PC-3 (cell line): Measurements from ENCODE around the gene PRDM2.

ENCODE experiments used
- CTCF ChIP-seq: fragments of 300-600 bp; sonication (generic); conservative IDR thresholded peaks from 2 replicates; pipeline ENCODE4 v1.5.1; 2017; ENCODE audit warnings: antibody characterized with exemption, low read depth, mild to moderate bottlenecking, low read length
- EZH2 ChIP-seq: fragments of 300-600 bp; sonication (generic); IDR thresholded peaks from one replicate; pipeline ENCODE4 v1.6.1; 2017; ENCODE audit warnings: antibody characterized with exemption, mild to moderate bottlenecking, low read length; ENCODE audit not compliant: unreplicated experiment
- EZH2phosphoT487 ChIP-seq: fragments of 300-600 bp; sonication (generic); IDR thresholded peaks from 2 replicates; pipeline ENCODE4 v1.6.1; 2018; ENCODE audit warnings: mild to moderate bottlenecking, antibody characterized with exemption, low read length, borderline replicate concordance

GRCh38 chr1:13708380-13708982 lies 8.5 kb downstream of the PRDM2 start:
- TF ChIP-seq EZH2, result no peak
- no peak for TF ChIP-seq CTCF
- TF ChIP-seq EZH2phosphoT487, result no peak
